Karpas-422 (cell line): ENCODE measurements around the gene ALOXE3. TPM values are rescaled to one million over a fixed set of nuclear protein-coding genes. Genes with fewer than 3 reads are reported as not detected.

ENCODE experiments used
- DNase-seq: peaks from one replicate; pipeline ENCODE4 v3.0.0-alpha.2; 2015
- H2AFZ ChIP-seq: fragments of 200-600 bp; sonication (generic); 2 replicates; pipeline ENCODE4 v1.6.1; 2014; ENCODE audit warnings: antibody characterized with exemption, low read length, mixed read lengths
- H3K27ac ChIP-seq: fragments of 200-600 bp; sonication (generic); 2 replicates; pipeline ENCODE4 v1.5.1; 2014; ENCODE audit warnings: mild to moderate bottlenecking, low read length, moderate library complexity
- H3K27me3 ChIP-seq: fragments of 200-600 bp; sonication (generic); 2 replicates; pipeline ENCODE4 v1.6.1; 2014; ENCODE audit warnings: low read length, mixed read lengths
- H3K36me3 ChIP-seq: fragments of 200-600 bp; sonication (generic); 2 replicates; pipeline ENCODE4 v1.6.1; 2014; ENCODE audit warnings: low read length, mixed read lengths; ENCODE audit not compliant: insufficient read depth
- H3K4me1 ChIP-seq: fragments of 200-600 bp; sonication (generic); 2 replicates; pipeline ENCODE4 v1.6.1; 2014; ENCODE audit warnings: mild to moderate bottlenecking, low read length, mixed read lengths
- H3K4me2 ChIP-seq: fragments of 200-600 bp; sonication (generic); 2 replicates; pipeline ENCODE4 v1.6.1; 2014; ENCODE audit warnings: low read length, low read depth, mild to moderate bottlenecking; ENCODE audit not compliant: poor library complexity, severe bottlenecking
- H3K4me3 ChIP-seq: fragments of 200-600 bp; sonication (generic); 2 replicates; pipeline ENCODE4 v1.5.1; 2014; ENCODE audit warnings: mild to moderate bottlenecking, antibody characterized with exemption, low read length, mixed read lengths
- H3K79me2 ChIP-seq: fragments of 200-600 bp; sonication (generic); 2 replicates; pipeline ENCODE4 v1.6.1; 2014; ENCODE audit warnings: mild to moderate bottlenecking, low read length, mixed read lengths
- H3K9ac ChIP-seq: fragments of 200-600 bp; sonication (generic); 2 replicates; pipeline ENCODE4 v1.6.0; 2014; ENCODE audit warnings: low read length
- H3K9me2 ChIP-seq: fragments of 200-600 bp; sonication (generic), shearing (Covaris generic); replicated peaks from 2 replicates; pipeline ENCODE4 v1.6.0; 2014; ENCODE audit warnings: mild to moderate bottlenecking, low read length, moderate library complexity; ENCODE audit not compliant: insufficient read depth
- H3K9me3 ChIP-seq: fragments of 300-700, 200-600 bp; sonication (generic); 2 replicates; pipeline ENCODE4 v1.6.1; 2014; ENCODE audit warnings: low read length, mixed read lengths
- H4K20me1 ChIP-seq: fragments of 200-600 bp; sonication (generic); 2 replicates; pipeline ENCODE4 v1.6.1; 2014; ENCODE audit warnings: mild to moderate bottlenecking, antibody characterized with exemption, low read length, low read depth; ENCODE audit not compliant: insufficient read depth
- total RNA-seq: library from RNA; depleted of rRNA; stranded (reverse); fragments of >200 nt; shearing (Covaris generic); gene quantifications from 2 replicates; pipeline ENCODE4 v1.2.3, GENCODE V29; 2014; ENCODE audit warnings: low replicate concordance

ALOXE3 gene
- total RNA-seq, 1 experiment from 2014 or later: not detected

DNA sequence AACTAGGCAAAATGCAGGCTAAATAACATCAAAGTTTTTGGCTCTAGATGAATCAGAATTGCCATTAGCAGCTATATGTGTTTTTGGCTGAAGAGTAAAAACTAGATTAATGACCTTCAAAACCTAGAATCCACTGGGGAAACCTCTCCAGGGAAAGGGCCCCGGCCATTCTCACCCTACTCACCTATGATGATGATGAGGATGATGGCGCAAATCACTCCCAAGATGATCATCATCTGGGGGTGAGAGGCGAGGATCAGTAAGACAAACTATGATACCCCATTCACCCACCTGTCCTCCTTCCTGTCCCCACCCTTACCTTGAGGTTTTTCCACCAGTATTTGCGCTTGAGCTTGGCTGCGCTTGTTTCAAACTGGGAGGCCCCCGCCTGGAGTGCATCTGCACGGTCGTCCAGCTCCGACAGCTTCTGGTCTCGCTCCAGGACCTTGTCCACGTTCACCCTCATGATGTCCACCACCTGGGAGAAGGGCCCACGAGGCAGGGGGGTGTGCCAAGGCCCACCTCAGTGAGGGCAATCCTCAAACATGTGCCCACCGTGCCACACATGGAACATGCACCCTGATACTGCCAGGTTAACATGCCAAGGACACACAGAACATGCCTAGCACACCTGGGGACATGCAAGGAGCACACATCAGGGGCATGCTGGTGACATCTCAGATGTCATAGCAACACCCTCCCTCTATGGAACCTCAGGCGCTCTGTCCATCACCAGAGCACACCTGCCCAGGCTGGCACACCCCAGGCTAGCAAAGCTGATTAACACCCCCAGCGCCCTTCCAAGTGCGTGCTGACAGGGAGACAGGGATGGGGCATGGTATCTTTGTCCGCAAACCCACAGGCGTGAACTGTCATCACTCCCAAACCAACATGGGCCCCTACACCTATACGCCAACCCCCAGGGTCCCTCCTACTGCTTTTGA lies 43.2 kb upstream of the ALOXE3 start:
- Histone ChIP-seq H3K4me1 (peaks cover 58% of the 10 kb centered on the region), H3K27me3 (no peaks in the 10 kb centered on the region), H3K36me3 (peaks cover 11% of the 10 kb centered on the region; the same call in 1 of the 2 replicates), H2AFZ (no peak overlapping the region), H3K9me3 (no peaks in the 10 kb centered on the region), H4K20me1 (peaks cover 12% of the 10 kb centered on the region), H3K9ac (peak overlapping the region; percentile 96), H3K27ac (peak overlapping the region; percentile 69), H3K4me3 (peak overlapping the region; percentile 86), H3K9me2 (no peaks in the 10 kb centered on the region), H3K4me2 (peak overlapping the region; percentile 96), H3K79me2 (peaks cover 27% of the 10 kb centered on the region)
- DNase-seq: no peak

GRCh38 chr17:8160741-8161221 lies 42.5 kb upstream of the ALOXE3 start:
- Histone ChIP-seq H3K27ac (peak overlapping the region; percentile 57), H3K79me2 (peaks cover 29% of the 10 kb centered on the region), H3K4me2 (peak overlapping the region; percentile 96), H4K20me1 (peaks cover 12% of the 10 kb centered on the region), H3K27me3 (no peaks in the 10 kb centered on the region), H2AFZ (no peak overlapping the region), H3K9me2 (no peaks in the 10 kb centered on the region), H3K9ac (peak overlapping the region; percentile 96), H3K4me3 (peak overlapping the region; percentile 86; the same call in 1 of the 2 replicates), H3K4me1 (peaks cover 60% of the 10 kb centered on the region), H3K36me3 (peaks cover 11% of the 10 kb centered on the region; the same call in 1 of the 2 replicates), H3K9me3 (no peaks in the 10 kb centered on the region)
- DNase-seq: no peak

- H3K36me3 ChIP-seq: peaks cover 11% of the 10 kb centered on the region; the same call in 1 of the 2 replicates
- H3K9me2 ChIP-seq: no peaks in the 10 kb centered on the region
- H2AFZ ChIP-seq: no peak overlapping the region
- no peaks in the 10 kb centered on the region for H3K9me3 ChIP-seq
- DNase-seq: no peak
- no peak overlapping the region for H3K4me2 ChIP-seq
- H3K27me3 ChIP-seq: no peaks in the 10 kb centered on the region
- H3K27ac ChIP-seq: peak overlapping the region; percentile 57; the same call in 1 of the 2 replicates
- H3K4me3 ChIP-seq: no peak overlapping the region
- H3K79me2 ChIP-seq: peaks cover 35% of the 10 kb centered on the region
- H4K20me1 ChIP-seq: peaks cover 12% of the 10 kb centered on the region
- H3K9ac ChIP-seq: 0 out of 2 replicates have a peak overlapping the region, but pooled peaks have one; percentile 33
- H3K4me1 ChIP-seq: peaks cover 66% of the 10 kb centered on the region
These were observed 41.9 kb upstream of the ALOXE3 start for GRCh38 chr17:8160224-8160577.

DNA sequence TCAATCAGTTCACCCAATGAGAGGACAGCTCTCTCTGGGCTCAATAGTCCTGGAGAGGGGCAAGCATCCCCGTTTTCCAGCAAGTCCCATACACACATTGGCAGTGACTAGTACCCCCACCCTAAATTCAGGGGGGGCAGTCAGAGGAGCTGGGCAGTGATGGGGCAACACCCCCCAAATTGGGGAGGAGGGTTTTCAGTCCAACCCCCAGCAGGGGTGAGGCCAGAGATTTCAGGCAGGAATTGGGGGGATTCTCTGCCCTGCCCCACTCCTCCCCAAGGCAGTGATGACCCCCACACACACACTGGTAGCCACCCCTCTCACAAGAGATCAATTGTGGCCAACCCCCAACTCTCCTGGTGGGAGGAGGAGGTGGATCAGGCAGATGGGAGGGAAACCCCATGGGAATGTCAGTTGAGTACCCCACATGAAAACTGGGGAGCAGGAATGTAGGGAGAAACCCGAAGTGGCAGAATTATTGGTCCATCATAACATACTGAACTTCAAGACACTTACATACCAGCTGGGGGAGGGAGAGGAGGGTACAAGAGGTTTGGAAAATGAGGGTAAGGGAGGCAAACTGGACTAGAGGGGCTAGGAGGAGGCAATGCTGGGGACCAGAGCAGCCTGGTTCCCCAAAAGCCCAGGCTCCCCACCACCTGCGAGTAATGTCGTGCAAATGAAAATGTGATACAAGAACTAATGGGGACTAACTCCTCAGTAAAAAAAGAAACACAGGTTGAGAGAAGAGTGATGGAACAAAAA lies 41.3 kb upstream of the ALOXE3 start:
- Histone ChIP-seq H3K4me3 (no peak overlapping the region), H3K27ac (no peak overlapping the region), H2AFZ (no peak overlapping the region), H3K4me1 (peaks cover 66% of the 10 kb centered on the region), H4K20me1 (peaks cover 12% of the 10 kb centered on the region), H3K4me2 (peak overlapping the region; percentile 4), H3K79me2 (peaks cover 40% of the 10 kb centered on the region), H3K36me3 (peaks cover 11% of the 10 kb centered on the region; the same call in 1 of the 2 replicates), H3K9me2 (no peaks in the 10 kb centered on the region), H3K9ac (peak overlapping the region; percentile 33; the same call in 1 of the 2 replicates), H3K9me3 (no peaks in the 10 kb centered on the region), H3K27me3 (no peaks in the 10 kb centered on the region)
- DNase-seq: no peak

DNA sequence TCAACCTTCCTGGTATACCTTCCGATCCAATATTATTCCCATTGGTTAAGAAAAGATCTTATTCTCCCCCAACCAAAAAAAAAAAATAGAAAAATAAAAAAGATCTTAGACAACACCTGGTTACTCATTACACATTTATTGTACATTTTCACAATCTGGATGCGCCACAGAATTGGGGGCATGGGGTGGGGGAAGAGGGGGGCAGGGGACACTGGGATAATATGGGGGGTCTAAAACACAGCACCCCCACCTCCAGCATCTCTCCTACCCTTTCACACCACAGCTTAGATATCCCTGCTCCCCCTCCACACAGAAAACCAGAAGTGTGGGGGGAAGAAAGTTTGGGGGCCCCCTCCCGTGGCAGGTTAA lies 40.7 kb upstream of the ALOXE3 start:
- no peak overlapping the region for H3K4me3 ChIP-seq
- H4K20me1 ChIP-seq: peaks cover 12% of the 10 kb centered on the region
- no peaks in the 10 kb centered on the region for H3K9me3 ChIP-seq
- H3K4me1 ChIP-seq: peaks cover 66% of the 10 kb centered on the region
- H3K27ac ChIP-seq: no peak overlapping the region
- H3K79me2 ChIP-seq: peaks cover 45% of the 10 kb centered on the region
- no peaks in the 10 kb centered on the region for H3K9me2 ChIP-seq
- H3K4me2 ChIP-seq: no peak overlapping the region
- H2AFZ ChIP-seq: no peak overlapping the region
- no peak overlapping the region for H3K9ac ChIP-seq
- H3K27me3 ChIP-seq: no peaks in the 10 kb centered on the region
- H3K36me3 ChIP-seq: peaks cover 11% of the 10 kb centered on the region; the same call in 1 of the 2 replicates
- no peak for DNase-seq

DNA sequence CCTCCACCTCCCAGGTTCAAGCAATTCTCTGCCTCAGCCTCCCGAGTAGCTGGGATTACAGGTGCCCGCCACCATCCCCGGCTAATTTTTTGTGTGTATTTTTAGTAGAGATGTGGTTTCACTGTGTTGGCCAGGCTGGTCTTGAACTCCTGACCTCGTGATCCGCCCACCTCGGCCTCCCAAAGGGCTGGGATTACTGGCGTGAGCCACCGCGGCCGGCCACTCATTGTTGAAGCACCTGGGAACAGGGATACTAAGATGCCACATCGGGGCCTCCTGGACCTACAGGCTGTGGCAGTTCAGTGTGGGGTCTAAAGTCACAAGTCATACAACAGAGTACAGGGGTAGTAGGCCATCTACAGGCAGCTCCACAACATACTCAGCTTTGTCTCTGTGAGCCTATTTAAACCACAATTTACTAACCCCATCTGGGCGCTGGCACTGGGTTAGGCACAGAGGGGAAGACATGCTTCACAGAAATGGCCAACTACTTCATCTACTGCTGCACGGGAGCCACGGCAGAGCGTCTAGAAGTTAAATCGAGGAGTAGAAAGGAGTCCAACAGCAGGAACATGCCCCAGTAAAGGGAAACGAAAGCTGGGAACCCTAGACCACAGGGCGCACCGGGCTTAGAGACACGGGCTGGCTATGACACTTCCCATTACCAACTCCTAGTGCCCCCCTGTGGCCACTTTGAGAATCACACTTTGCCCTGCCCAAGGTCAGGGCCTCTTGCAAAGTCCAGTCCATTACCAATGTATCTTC lies 40.1 kb upstream of the ALOXE3 start:
- peak; percentile 96 for DNase-seq
- Histone ChIP-seq H3K4me2 (peak overlapping the region; percentile 31), H2AFZ (no peak overlapping the region), H3K79me2 (peaks cover 48% of the 10 kb centered on the region), H3K36me3 (peaks cover 11% of the 10 kb centered on the region; the same call in 1 of the 2 replicates), H3K4me3 (no peak overlapping the region), H3K27ac (no peak overlapping the region), H3K4me1 (peaks cover 66% of the 10 kb centered on the region), H4K20me1 (peaks cover 12% of the 10 kb centered on the region), H3K9me2 (no peaks in the 10 kb centered on the region), H3K27me3 (no peaks in the 10 kb centered on the region), H3K9me3 (no peaks in the 10 kb centered on the region), H3K9ac (no peak overlapping the region)

DNA sequence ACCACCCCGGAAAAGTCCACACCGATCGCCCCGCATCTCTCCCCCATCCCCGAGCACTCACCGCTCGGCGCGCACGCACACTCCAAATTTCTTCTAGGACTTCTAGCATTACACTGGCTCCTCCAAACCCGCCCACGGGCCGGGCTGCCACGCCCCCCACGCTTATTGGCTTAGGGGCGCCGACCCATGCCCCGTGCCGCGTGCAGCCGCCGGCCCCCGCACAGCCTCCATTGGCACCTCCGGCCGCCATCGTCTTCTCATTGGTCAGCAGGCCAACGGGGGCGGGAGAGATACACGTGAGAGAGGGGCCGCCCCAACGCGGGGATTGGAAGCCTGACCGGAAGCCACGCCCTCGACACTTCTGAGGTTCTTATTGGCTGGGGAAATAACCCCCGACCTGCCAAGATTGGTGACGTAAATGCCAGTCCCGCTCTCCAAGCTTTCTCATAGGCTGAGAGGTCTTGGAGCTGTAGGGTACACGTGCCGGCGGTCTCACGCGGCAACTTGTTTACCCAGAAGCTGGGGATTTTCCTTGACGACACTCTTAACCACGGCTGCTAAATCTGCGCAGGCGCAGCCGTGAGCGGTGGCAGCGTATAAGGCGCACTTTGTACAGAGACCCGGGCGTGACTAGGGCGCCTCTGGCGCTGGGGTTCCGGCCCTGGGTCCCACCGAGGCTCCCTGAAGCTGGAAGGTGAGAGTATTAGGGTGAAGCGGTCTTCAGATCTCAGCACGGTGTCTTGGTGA lies 38.1 kb upstream of the ALOXE3 start:
- Histone ChIP-seq H4K20me1 (peaks cover 3% of the 10 kb centered on the region; the same call in 1 of the 2 replicates), H2AFZ (peak overlapping the region; percentile 83), H3K9me2 (no peaks in the 10 kb centered on the region), H3K4me3 (peak overlapping the region; percentile 94), H3K27ac (peak overlapping the region; percentile 83), H3K9ac (peak overlapping the region; percentile 90), H3K79me2 (peaks cover 40% of the 10 kb centered on the region), H3K4me1 (peaks cover 69% of the 10 kb centered on the region), H3K27me3 (no peaks in the 10 kb centered on the region), H3K36me3 (peaks cover 9% of the 10 kb centered on the region; the same call in 1 of the 2 replicates), H3K4me2 (peak overlapping the region; percentile 96), H3K9me3 (no peaks in the 10 kb centered on the region)
- DNase-seq: peak; percentile 100
